Transverse colon (tissue), 4 donors: ENCODE measurements around the gene FAM216B. TPM values are rescaled to one million over a fixed set of nuclear protein-coding genes. Genes with fewer than 3 reads are reported as not detected.

ENCODE experiments used
- DNase-seq: peaks from one replicate; pipeline ENCODE4 v3.0.0-alpha.2; 2019
- H3K27ac ChIP-seq, 4 donors: fragments of 200-600 bp; sonication (generic); 2 replicates each; pipeline ENCODE4 v1.5.1; 2016 to 2018; ENCODE audit warnings: inconsistent platforms in 4 of 4
- H3K27me3 ChIP-seq: fragments of 200-600 bp; sonication (generic); 2 replicates; pipeline ENCODE4 v1.5.1; 2017; ENCODE audit warnings: inconsistent platforms
- H3K36me3 ChIP-seq, 4 donors: fragments of 200-600 bp; sonication (generic); 2 replicates each; pipeline ENCODE4 v1.5.1; 2017 to 2019; ENCODE audit warnings: inconsistent platforms in 4 of 4
- H3K4me1 ChIP-seq, 4 donors: fragments of 200-600 bp; sonication (generic); 2 replicates each; pipeline ENCODE4 v1.5.1; 2017 to 2020; ENCODE audit warnings: inconsistent platforms in 4 of 4
- H3K4me3 ChIP-seq, 4 donors: fragments of 200-600 bp; sonication (generic); 1 replicate in 1 of 4; 2 replicates in 3 of 4; pipeline versions ENCODE4 v1.5.1 to v1.6.1; 2017 to 2019; ENCODE audit warnings: inconsistent platforms in 4 of 4
- H3K9me3 ChIP-seq, 2 donors: fragments of 200-600 bp; sonication (generic); 2 replicates each; pipeline ENCODE4 v1.5.1; 2017 to 2019; ENCODE audit warnings: inconsistent platforms in 2 of 2
- CTCF ChIP-seq, 5 experiments: fragments of 200-600 bp in 3 of 5; fragments of 450-650 bp in 2 of 5; sonication (generic) in 3 of 5; IDR thresholded peaks; 1 replicate in 2 of 5; 2 replicates in 3 of 5; pipeline ENCODE4 v1.5.1; 2016 to 2017; ENCODE audit warnings: antibody characterized with exemption in 5 of 5, inconsistent platforms in 3 of 5, mild to moderate bottlenecking in 2 of 5, moderate library complexity in 1 of 5
- EP300 ChIP-seq: sonication (generic); formaldehyde crosslinking; IDR thresholded peaks from one replicate; pipeline ENCODE4 v1.6.1; 2017; ENCODE audit warnings: antibody characterized with exemption, low read depth
- POLR2A ChIP-seq: fragments of 450-650 bp; IDR thresholded peaks from one replicate; pipeline ENCODE4 v1.6.1; 2016; ENCODE audit warnings: antibody characterized with exemption, mild to moderate bottlenecking, moderate library complexity
- POLR2AphosphoS5 ChIP-seq, 3 donors: sonication (generic); formaldehyde crosslinking; IDR thresholded peaks; one replicate each; pipeline ENCODE4 v1.6.1; 2016; ENCODE audit warnings: antibody characterized with exemption in 3 of 3
- WGBS, 2 donors: methylation state at CpG; one replicate each; pipeline ENCODE4 v1.1.5; 2018; ENCODE audit warnings: low coverage in 1 of 2; 5-methylcytosine and 5-hydroxymethylcytosine counted together
- in situ Hi-C, 4 donors: fragments of 200-750 bp; cut with MboI; loops; one replicate each; pipeline versions ENCODE4 v1.15.0 to v1.15.1; 2017; ENCODE audit warnings: low sequenced_read_pairs in 3 of 4, low pct_ligation_motif_present in 1 of 4, low pct_unique_long_range_greater_than_20kb in 1 of 4
- intact Hi-C: fragments of 100-400 bp; cut with DNase I; formaldehyde crosslinking; loops from one replicate; pipeline ENCODE4 v1.15.1; 2023; ENCODE audit warnings: low total_unique reads
- total RNA-seq, 4 donors: library from RNA; depleted of rRNA; stranded (reverse); fragments of >200 nt; gene quantifications; one replicate each; pipeline ENCODE4 v1.1.0, GENCODE V29; 2016

Gene FAM216B
- total RNA-seq, 4 donors from 2014 or later: not detected

GRCh38 chr13:42803563-42804204 lies 22.3 kb downstream of the FAM216B start:
- 50 to 63% methylated on average over 2 of the region's 2 CpGs for WGBS, 2 donors
- intact Hi-C loops: no loop called here

GRCh38 chr13:42804244-42804874 lies 23.0 kb downstream of the FAM216B start:
- in situ Hi-C loops (no loop called here), intact Hi-C loops (no loop called here)
- H3K9me3 ChIP-seq: no peaks in the 10 kb centered on the region
- H3K4me3 ChIP-seq: no peak overlapping the region
- H3K27me3 ChIP-seq: no peaks in the 10 kb centered on the region
- no peak for DNase-seq
- no peaks in the 10 kb centered on the region for H3K4me1 ChIP-seq
- H3K36me3 ChIP-seq: no peaks in the 10 kb centered on the region
- WGBS, 2 donors: 62 to 70% methylated on average over 4 of the region's 4 CpGs
- H3K27ac ChIP-seq: no peak overlapping the region
- TF ChIP-seq POLR2AphosphoS5 (IDR thresholded peaks at IDR 0.05) (no peak), EP300 (no peak), POLR2A (no peak), CTCF (IDR thresholded peaks at IDR 0.05) (no peak)

More at GRCh38 chr13:42803563-42804204, 22.3 kb downstream of the FAM216B start:
- Histone ChIP-seq H3K36me3 (no peaks in the 10 kb centered on the region), H3K9me3 (no peaks in the 10 kb centered on the region), H3K4me3 (no peak overlapping the region), H3K4me1 (no peaks in the 10 kb centered on the region), H3K27me3 (no peaks in the 10 kb centered on the region), H3K27ac (no peak overlapping the region)
- DNase-seq: no peak
- in situ Hi-C loops: no loop called here
- TF ChIP-seq EP300: no peak
- TF ChIP-seq POLR2AphosphoS5 (IDR thresholded peaks at IDR 0.05): no peak
- no peak for TF ChIP-seq CTCF (IDR thresholded peaks at IDR 0.05)
- no peak for TF ChIP-seq POLR2A

GRCh38 chr13:42807241-42807640 lies 25.9 kb downstream of the FAM216B start:
- Histone ChIP-seq H3K9me3 (no peaks in the 10 kb centered on the region), H3K4me1 (no peaks in the 10 kb centered on the region), H3K4me3 (no peak overlapping the region), H3K27ac (no peak overlapping the region), H3K36me3 (no peaks in the 10 kb centered on the region), H3K27me3 (no peaks in the 10 kb centered on the region)
- in situ Hi-C loops: no loop called here
- TF ChIP-seq POLR2AphosphoS5 (IDR thresholded peaks at IDR 0.05): no peak
- no peak for TF ChIP-seq POLR2A
- no peak for TF ChIP-seq CTCF (IDR thresholded peaks at IDR 0.05)
- no peak for TF ChIP-seq EP300
- intact Hi-C loops: no loop called here
- DNase-seq: no peak
- 51 to 100% methylated on average over 1 to 2 of the region's 2 CpGs for WGBS, 2 donors

- 66 to 72% methylated on average over 3 to 4 of the region's 4 CpGs for WGBS, 2 donors
- no peak for TF ChIP-seq EP300
- no peak for TF ChIP-seq POLR2A
- no peak for TF ChIP-seq CTCF (IDR thresholded peaks at IDR 0.05)
- no peak for TF ChIP-seq POLR2AphosphoS5 (IDR thresholded peaks at IDR 0.05)
- H3K27me3 ChIP-seq: no peaks in the 10 kb centered on the region
- intact Hi-C loops: no loop called here
- H3K4me1 ChIP-seq: no peaks in the 10 kb centered on the region
- no peak overlapping the region for H3K4me3 ChIP-seq
- H3K36me3 ChIP-seq: no peaks in the 10 kb centered on the region
- H3K9me3 ChIP-seq: no peaks in the 10 kb centered on the region
- H3K27ac ChIP-seq: no peak overlapping the region
- no peak for DNase-seq
- in situ Hi-C loops: no loop called here
These were observed 26.5 kb downstream of the FAM216B start for GRCh38 chr13:42807866-42808265.
